Transverse colon (tissue), 4 donors: Measurements from ENCODE around the gene UBFD1.

ENCODE experiments used
- EP300 ChIP-seq: sonication (generic); formaldehyde crosslinking; IDR thresholded peaks from one replicate; pipeline ENCODE4 v1.6.1; 2017; ENCODE audit warnings: antibody characterized with exemption, low read depth
- POLR2A ChIP-seq: fragments of 450-650 bp; IDR thresholded peaks from one replicate; pipeline ENCODE4 v1.6.1; 2016; ENCODE audit warnings: antibody characterized with exemption, mild to moderate bottlenecking, moderate library complexity
- POLR2AphosphoS5 ChIP-seq, 3 donors: sonication (generic); formaldehyde crosslinking; IDR thresholded peaks; one replicate each; pipeline ENCODE4 v1.6.1; 2016; ENCODE audit warnings: antibody characterized with exemption in 3 of 3
- TF ChIP-seq, protein P1 (sequence below), 5 experiments: fragments of 200-600 bp in 3 of 5; fragments of 450-650 bp in 2 of 5; sonication (generic) in 3 of 5; IDR thresholded peaks; 1 replicate in 2 of 5; 2 replicates in 3 of 5; pipeline ENCODE4 v1.5.1; 2016 to 2017; ENCODE audit warnings: antibody characterized with exemption in 5 of 5, inconsistent platforms in 3 of 5, mild to moderate bottlenecking in 2 of 5, moderate library complexity in 1 of 5

DNA sequence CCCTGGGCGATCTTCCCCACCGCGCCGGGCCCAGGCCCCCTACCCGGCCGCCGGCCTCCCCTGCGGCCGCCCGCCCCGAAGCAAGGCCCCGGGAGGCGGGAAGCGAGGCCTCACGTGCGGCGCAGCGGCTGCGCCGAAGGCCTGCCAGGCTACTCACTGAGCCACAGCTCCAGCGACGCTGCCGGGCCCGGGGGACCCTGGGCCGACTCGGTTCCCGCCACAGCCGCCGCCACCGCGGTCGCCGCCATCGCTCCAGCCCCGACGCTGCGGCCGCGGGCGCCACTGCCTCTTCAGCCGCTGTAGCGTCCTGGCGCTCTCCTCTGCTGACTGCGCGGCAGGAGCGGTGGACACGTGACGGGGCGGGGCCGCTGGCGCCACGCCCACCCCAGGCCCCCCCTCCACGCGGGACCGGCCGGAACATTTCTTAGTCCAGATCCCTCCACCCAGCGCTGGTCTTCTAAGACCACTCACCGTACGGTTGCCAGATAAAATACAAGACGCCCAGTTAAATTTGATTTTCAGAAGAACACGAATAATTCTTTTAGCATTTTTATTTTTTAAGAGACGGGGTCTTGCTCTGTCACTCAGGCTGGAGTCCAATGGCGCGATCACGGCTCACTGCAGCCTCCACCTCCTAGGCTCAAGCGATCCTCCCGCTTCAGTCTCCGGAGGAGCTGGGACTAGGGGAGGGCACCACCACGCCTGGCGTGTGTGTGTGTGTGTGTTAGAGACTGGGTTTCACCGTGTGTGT is 47.2 kb upstream of the UBFD1 start, which contains the start of gene GGA2:
- TF ChIP-seq, protein P1, sequence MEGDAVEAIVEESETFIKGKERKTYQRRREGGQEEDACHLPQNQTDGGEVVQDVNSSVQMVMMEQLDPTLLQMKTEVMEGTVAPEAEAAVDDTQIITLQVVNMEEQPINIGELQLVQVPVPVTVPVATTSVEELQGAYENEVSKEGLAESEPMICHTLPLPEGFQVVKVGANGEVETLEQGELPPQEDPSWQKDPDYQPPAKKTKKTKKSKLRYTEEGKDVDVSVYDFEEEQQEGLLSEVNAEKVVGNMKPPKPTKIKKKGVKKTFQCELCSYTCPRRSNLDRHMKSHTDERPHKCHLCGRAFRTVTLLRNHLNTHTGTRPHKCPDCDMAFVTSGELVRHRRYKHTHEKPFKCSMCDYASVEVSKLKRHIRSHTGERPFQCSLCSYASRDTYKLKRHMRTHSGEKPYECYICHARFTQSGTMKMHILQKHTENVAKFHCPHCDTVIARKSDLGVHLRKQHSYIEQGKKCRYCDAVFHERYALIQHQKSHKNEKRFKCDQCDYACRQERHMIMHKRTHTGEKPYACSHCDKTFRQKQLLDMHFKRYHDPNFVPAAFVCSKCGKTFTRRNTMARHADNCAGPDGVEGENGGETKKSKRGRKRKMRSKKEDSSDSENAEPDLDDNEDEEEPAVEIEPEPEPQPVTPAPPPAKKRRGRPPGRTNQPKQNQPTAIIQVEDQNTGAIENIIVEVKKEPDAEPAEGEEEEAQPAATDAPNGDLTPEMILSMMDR (IDR thresholded peaks at IDR 0.05) = no peak
- TF ChIP-seq POLR2A = peak; percentile 67
- no peak for TF ChIP-seq EP300
- TF ChIP-seq POLR2AphosphoS5 (IDR thresholded peaks at IDR 0.05) = peak; percentile 94 to 96 (median 95)
